DOHH2 (cell line): ENCODE results near the gene ZBTB16.

Source experiments
- H3F3A ChIP-seq: fragments of 200-600 bp; sonication (generic), shearing (Covaris generic); 2 replicates; pipeline ENCODE4 v1.6.0; 2016; ENCODE audit warnings: antibody characterized with exemption, mild to moderate bottlenecking; ENCODE audit not compliant: control insufficient read depth, insufficient read depth
- H3K27ac ChIP-seq: fragments of 200-600 bp; sonication (generic); 2 replicates; pipeline ENCODE4 v1.5.1; 2014; ENCODE audit warnings: low read depth, mild to moderate bottlenecking, low read length, moderate library complexity
- H3K27me3 ChIP-seq: fragments of 200-600 bp; sonication (generic); 2 replicates; pipeline ENCODE4 v1.6.1; 2014; ENCODE audit warnings: mild to moderate bottlenecking, low read length, mixed read lengths; ENCODE audit not compliant: control insufficient read depth
- H3K36me3 ChIP-seq: fragments of 200-600 bp; sonication (generic); 2 replicates; pipeline ENCODE4 v1.6.1; 2014; ENCODE audit warnings: mild to moderate bottlenecking, low read length, moderate library complexity, mixed read lengths; ENCODE audit not compliant: control insufficient read depth
- H3K4me1 ChIP-seq: fragments of 200-600 bp; sonication (generic); 2 replicates; pipeline ENCODE4 v1.6.1; 2014; ENCODE audit warnings: mild to moderate bottlenecking, low read length, mixed read lengths; ENCODE audit not compliant: control insufficient read depth
- H3K4me2 ChIP-seq: fragments of 200-600 bp; sonication (generic); 2 replicates; pipeline ENCODE4 v1.6.0; 2014; ENCODE audit warnings: mild to moderate bottlenecking, low read length, moderate library complexity
- H3K4me3 ChIP-seq: fragments of 200-600 bp; sonication (generic); 2 replicates; pipeline ENCODE4 v1.5.1; 2014; ENCODE audit warnings: mild to moderate bottlenecking, low read length, mixed read lengths
- H3K79me2 ChIP-seq: fragments of 200-600 bp; sonication (generic); 2 replicates; pipeline ENCODE4 v1.6.1; 2014; ENCODE audit warnings: mild to moderate bottlenecking, low read length, mixed read lengths; ENCODE audit not compliant: control insufficient read depth
- H3K9me2 ChIP-seq: fragments of 200-600 bp; sonication (generic); replicated peaks from 2 replicates; pipeline ENCODE4 v1.6.1; 2014; ENCODE audit warnings: mild to moderate bottlenecking, low read length, mixed read lengths; ENCODE audit not compliant: control insufficient read depth
- H3K9me3 ChIP-seq: fragments of 200-600 bp; sonication (generic); 2 replicates; pipeline ENCODE4 v1.6.1; 2014; ENCODE audit warnings: antibody characterized with exemption, low read length, mixed read lengths; ENCODE audit not compliant: control insufficient read depth, insufficient read depth
- H4K20me1 ChIP-seq: fragments of 200-600 bp; sonication (generic); 2 replicates; pipeline ENCODE4 v1.6.0; 2014; ENCODE audit warnings: low read depth, mild to moderate bottlenecking, antibody characterized with exemption, low read length, moderate library complexity; ENCODE audit not compliant: control insufficient read depth, insufficient read depth
- EZH2phosphoT487 ChIP-seq: fragments of 200-600 bp; sonication (generic); IDR thresholded peaks from 2 replicates; pipeline ENCODE4 v1.6.1; 2017; ENCODE audit warnings: borderline replicate concordance, mild to moderate bottlenecking, antibody characterized with exemption, low read length, moderate library complexity, mixed read lengths
- TF ChIP-seq, protein P1 (sequence below): fragments of 200-600 bp; sonication (generic); IDR thresholded peaks from one replicate; pipeline ENCODE4 v1.5.1; 2014; ENCODE audit warnings: antibody characterized with exemption, mild to moderate bottlenecking, low read depth, low read length; ENCODE audit not compliant: poor library complexity, severe bottlenecking

ZBTB16 gene

GRCh38 chr11:114247070-114247789 is 187.7 kb downstream of the ZBTB16 start:
- Histone ChIP-seq H3K4me2 (no peak overlapping the region), H3K4me3 (no peak overlapping the region), H3K27ac (no peak overlapping the region), H4K20me1 (no peaks in the 10 kb centered on the region), H3K4me1 (0 out of 2 replicates have a peak, but pooled peaks cover 4% of the 10 kb centered on the region), H3K27me3 (no peaks in the 10 kb centered on the region), H3K79me2 (no peaks in the 10 kb centered on the region), H3K9me3 (no peaks in the 10 kb centered on the region), H3K36me3 (no peaks in the 10 kb centered on the region), H3K9me2 (no peaks in the 10 kb centered on the region), H3F3A (no peaks in the 10 kb centered on the region)
- TF ChIP-seq, protein P1, sequence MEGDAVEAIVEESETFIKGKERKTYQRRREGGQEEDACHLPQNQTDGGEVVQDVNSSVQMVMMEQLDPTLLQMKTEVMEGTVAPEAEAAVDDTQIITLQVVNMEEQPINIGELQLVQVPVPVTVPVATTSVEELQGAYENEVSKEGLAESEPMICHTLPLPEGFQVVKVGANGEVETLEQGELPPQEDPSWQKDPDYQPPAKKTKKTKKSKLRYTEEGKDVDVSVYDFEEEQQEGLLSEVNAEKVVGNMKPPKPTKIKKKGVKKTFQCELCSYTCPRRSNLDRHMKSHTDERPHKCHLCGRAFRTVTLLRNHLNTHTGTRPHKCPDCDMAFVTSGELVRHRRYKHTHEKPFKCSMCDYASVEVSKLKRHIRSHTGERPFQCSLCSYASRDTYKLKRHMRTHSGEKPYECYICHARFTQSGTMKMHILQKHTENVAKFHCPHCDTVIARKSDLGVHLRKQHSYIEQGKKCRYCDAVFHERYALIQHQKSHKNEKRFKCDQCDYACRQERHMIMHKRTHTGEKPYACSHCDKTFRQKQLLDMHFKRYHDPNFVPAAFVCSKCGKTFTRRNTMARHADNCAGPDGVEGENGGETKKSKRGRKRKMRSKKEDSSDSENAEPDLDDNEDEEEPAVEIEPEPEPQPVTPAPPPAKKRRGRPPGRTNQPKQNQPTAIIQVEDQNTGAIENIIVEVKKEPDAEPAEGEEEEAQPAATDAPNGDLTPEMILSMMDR = no peak
- TF ChIP-seq EZH2phosphoT487 = no peak

DNA sequence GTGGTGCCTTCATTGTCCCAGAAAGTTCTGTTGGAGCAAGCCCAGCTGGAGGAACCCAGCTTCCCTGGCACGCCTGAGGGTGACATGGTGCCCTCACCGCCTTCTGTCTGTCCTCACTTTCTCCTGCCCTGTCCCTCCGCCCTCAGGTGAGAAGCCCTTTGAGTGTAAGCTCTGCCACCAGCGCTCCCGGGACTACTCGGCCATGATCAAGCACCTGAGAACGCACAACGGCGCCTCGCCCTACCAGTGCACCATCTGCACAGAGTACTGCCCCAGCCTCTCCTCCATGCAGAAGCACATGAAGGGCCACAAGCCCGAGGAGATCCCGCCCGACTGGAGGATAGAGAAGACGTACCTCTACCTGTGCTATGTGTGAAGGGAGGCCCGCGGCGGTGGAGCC is 190.7 kb downstream of the ZBTB16 start:
- H4K20me1 ChIP-seq = no peaks in the 10 kb centered on the region
- 0 out of 2 replicates have a peak, but pooled peaks cover 4% of the 10 kb centered on the region for H3K4me1 ChIP-seq
- no peaks in the 10 kb centered on the region for H3F3A ChIP-seq
- H3K9me2 ChIP-seq = no peaks in the 10 kb centered on the region
- H3K9me3 ChIP-seq = no peaks in the 10 kb centered on the region
- no peaks in the 10 kb centered on the region for H3K36me3 ChIP-seq
- H3K27ac ChIP-seq = no peak overlapping the region
- TF ChIP-seq, protein P1 = no peak
- TF ChIP-seq EZH2phosphoT487 = no peak
- H3K79me2 ChIP-seq = no peaks in the 10 kb centered on the region
- H3K27me3 ChIP-seq = no peaks in the 10 kb centered on the region
- no peak overlapping the region for H3K4me3 ChIP-seq
- no peak overlapping the region for H3K4me2 ChIP-seq

GRCh38 chr11:114250993-114251814 is 191.7 kb downstream of the ZBTB16 start:
- Histone ChIP-seq H3K9me3 (no peaks in the 10 kb centered on the region), H3K4me3 (no peak overlapping the region), H3K4me2 (no peak overlapping the region; the same call in 1 of the 2 replicates), H3F3A (no peaks in the 10 kb centered on the region), H3K79me2 (no peaks in the 10 kb centered on the region), H3K27me3 (no peaks in the 10 kb centered on the region), H3K27ac (no peak overlapping the region), H4K20me1 (no peaks in the 10 kb centered on the region), H3K36me3 (no peaks in the 10 kb centered on the region), H3K9me2 (no peaks in the 10 kb centered on the region), H3K4me1 (0 out of 2 replicates have a peak, but pooled peaks cover 4% of the 10 kb centered on the region)
- TF ChIP-seq, protein P1 = no peak
- no peak for TF ChIP-seq EZH2phosphoT487
